Stomach (tissue), 9 donors: ENCODE data around the gene EDARADD. TPM values are rescaled to one million over a fixed set of nuclear protein-coding genes. Genes with fewer than 3 reads are reported as not detected.

Experiments
- DNase-seq, 2 donors: peaks; one replicate each; pipeline versions ENCODE4 v3.0.0 to v3.0.0-alpha.2; 2013 to 2019
- H3K27ac ChIP-seq, 5 donors: fragments of 200-600 bp in 4 of 5; sonication (generic) in 4 of 5; one replicate each; pipeline ENCODE4 v1.5.1; 2013 to 2019; ENCODE audit warnings: mild to moderate bottlenecking in 1 of 5, moderate library complexity in 1 of 5
- H3K27me3 ChIP-seq, 3 donors: fragments of 200-600 bp; sonication (generic); one replicate each; pipeline ENCODE4 v1.5.1; 2017 to 2019; ENCODE audit warnings: mixed run types in 1 of 3
- H3K36me3 ChIP-seq, 4 donors: fragments of 200-600 bp; sonication (generic); 1 replicate in 3 of 4; 2 replicates in 1 of 4; pipeline ENCODE4 v1.5.1; 2016 to 2019
- H3K4me1 ChIP-seq, 4 donors: fragments of 200-600 bp; sonication (generic); one replicate each; pipeline ENCODE4 v1.5.1; 2016 to 2019
- H3K4me3 ChIP-seq, 4 donors: fragments of 200-600 bp; sonication (generic) in 3 of 4; one replicate each; pipeline ENCODE4 v1.5.1; 2016 to 2019; ENCODE audit warnings: mild to moderate bottlenecking in 1 of 4
- H3K9me3 ChIP-seq, 4 donors: fragments of 200-600 bp; sonication (generic); one replicate each; pipeline ENCODE4 v1.5.1; 2016 to 2019
- CTCF ChIP-seq, 7 experiments: fragments of 450-650 bp in 4 of 7; fragments of 200-600 bp in 3 of 7; sonication (generic) in 3 of 7; IDR thresholded peaks; one replicate each; pipeline ENCODE4 v1.5.1; 2016 to 2019; ENCODE audit warnings: antibody characterized with exemption in 7 of 7, control low read depth in 2 of 7, mild to moderate bottlenecking in 1 of 7
- EP300 ChIP-seq: sonication (generic); formaldehyde crosslinking; IDR thresholded peaks from one replicate; pipeline ENCODE4 v1.6.1; 2017; ENCODE audit warnings: antibody characterized with exemption
- POLR2A ChIP-seq, 4 donors: fragments of 450-650 bp; IDR thresholded peaks; one replicate each; pipeline ENCODE4 v1.6.1; 2016; ENCODE audit warnings: antibody characterized with exemption in 4 of 4, control low read depth in 2 of 4, mild to moderate bottlenecking in 1 of 4, moderate library complexity in 1 of 4
- POLR2AphosphoS5 ChIP-seq, 3 donors: sonication (generic); formaldehyde crosslinking; IDR thresholded peaks; one replicate each; pipeline ENCODE4 v1.6.1; 2016; ENCODE audit warnings: antibody characterized with exemption in 3 of 3
- WGBS, 5 donors: extraction: QIAGEN DNeasy Blood & Tissue Kit in 3 of 5; methylation state at CpG; one replicate each; pipeline versions ENCODE4 v1.1.5 to v1.1.7; 2013 to 2018; 5-methylcytosine and 5-hydroxymethylcytosine counted together
- intact Hi-C: fragments of 100-400 bp; cut with DNase I; formaldehyde crosslinking; loops from one replicate; pipeline ENCODE4 v1.15.1; 2023; ENCODE audit warnings: low total_unique reads
- polyA plus RNA-seq, 3 donors: library from polyadenylated mRNA; stranded (reverse); fragments of 200-250 nt; gene quantifications; one replicate each; pipeline ENCODE4 v1.2.3, GENCODE V29; 2013
- total RNA-seq, 5 donors: library from RNA; depleted of rRNA; stranded (reverse); fragments of >200 nt; gene quantifications; one replicate each; pipeline versions ENCODE4 v1.1.0 to v1.2.3, GENCODE V29; 2014 to 2016
- donor health status: healthy with polysubstance abuse.
- donor health status: Bipolar disorder and iron deficiency.
- donor health status: healthy.

EDARADD gene
- total and polyA plus RNA-seq, 8 donors: 3.7 to 13.8 (median 6.6) TPM; not detected in 1

GRCh38 chr1:236507022-236507700 lies 113.1 kb downstream of the EDARADD start:
- Histone ChIP-seq H3K27ac (peak overlapping the region in 2 of 5 donors; percentile 3 to 37), H3K4me3 (no peak overlapping the region)
- intact Hi-C loops: no loop called here

GRCh38 chr1:236508593-236509027 lies 114.5 kb downstream of the EDARADD start:
- H3K4me3 ChIP-seq: no peak overlapping the region
- TF ChIP-seq POLR2A (IDR thresholded peaks at IDR 0.05): no peak
- no peak for TF ChIP-seq POLR2AphosphoS5 (IDR thresholded peaks at IDR 0.05)
- no peak for TF ChIP-seq CTCF (IDR thresholded peaks at IDR 0.05)
- no peak for TF ChIP-seq EP300
- no peaks in the 10 kb centered on the region for H3K27me3 ChIP-seq
- H3K27ac ChIP-seq: no peak overlapping the region
- H3K9me3 ChIP-seq: no peaks in the 10 kb centered on the region
- no peaks in the 10 kb centered on the region for H3K36me3 ChIP-seq
- intact Hi-C loops: no loop called here
- WGBS, 5 donors: 80 to 85% (median 84%) methylated on average over 6 of the region's 6 CpGs
- peaks cover 12 to 51% (median 22%) of the 10 kb centered on the region in 4 donors for H3K4me1 ChIP-seq
- DNase-seq: no peak

More at GRCh38 chr1:236507022-236507700, 113.1 kb downstream of the EDARADD start:
- Histone ChIP-seq H3K9me3 (no peaks in the 10 kb centered on the region), H3K27me3 (no peaks in the 10 kb centered on the region), H3K36me3 (no peaks in the 10 kb centered on the region), H3K4me1 (peaks cover 12 to 63% (median 31%) of the 10 kb centered on the region in 4 donors)
- WGBS, 5 donors: 34 to 60% (median 47%) methylated on average over 5 of the region's 5 CpGs
- TF ChIP-seq POLR2AphosphoS5 (IDR thresholded peaks at IDR 0.05) (peak in 2 of 3 donors; percentile 49 to 78), POLR2A (IDR thresholded peaks at IDR 0.05) (no peak)
- peak; percentile 49 to 71 for DNase-seq

- intact Hi-C loops: no loop called here
- 68 to 92% (median 80%) methylated on average over 1 of the region's 1 CpG for WGBS, 5 donors
Measured at GRCh38 chr1:236509203-236509602, 115.1 kb downstream of the EDARADD start.

GRCh38 chr1:236509647-236510401 lies 115.7 kb downstream of the EDARADD start:
- no peak for TF ChIP-seq EP300
- no peak overlapping the region for H3K4me3 ChIP-seq
- 45 to 70% (median 59%) methylated on average over 8 of the region's 8 CpGs for WGBS, 5 donors
- DNase-seq: peak in 1 of 2 donors; percentile 37
- H3K27ac ChIP-seq: no peak overlapping the region
- H3K27me3 ChIP-seq: no peaks in the 10 kb centered on the region
- H3K9me3 ChIP-seq: no peaks in the 10 kb centered on the region
- intact Hi-C loops: no loop called here
- H3K4me1 ChIP-seq: peaks cover 12 to 49% (median 24%) of the 10 kb centered on the region in 4 donors
- H3K36me3 ChIP-seq: no peaks in the 10 kb centered on the region

More at GRCh38 chr1:236509203-236509602, 115.1 kb downstream of the EDARADD start:
- Histone ChIP-seq H3K9me3 (no peaks in the 10 kb centered on the region), H3K36me3 (no peaks in the 10 kb centered on the region), H3K27me3 (no peaks in the 10 kb centered on the region), H3K27ac (no peak overlapping the region), H3K4me3 (no peak overlapping the region), H3K4me1 (peaks cover 12 to 48% (median 22%) of the 10 kb centered on the region in 4 donors)
- DNase-seq: no peak
- TF ChIP-seq CTCF (IDR thresholded peaks at IDR 0.05) (no peak), EP300 (no peak), POLR2A (IDR thresholded peaks at IDR 0.05) (no peak), POLR2AphosphoS5 (IDR thresholded peaks at IDR 0.05) (no peak)

GRCh38 chr1:236511735-236512418 lies 117.8 kb downstream of the EDARADD start:
- Histone ChIP-seq H3K9me3 (no peaks in the 10 kb centered on the region), H3K4me1 (peaks cover 26 to 68% (median 36%) of the 10 kb centered on the region in 4 donors), H3K4me3 (no peak overlapping the region), H3K27me3 (no peaks in the 10 kb centered on the region), H3K36me3 (no peaks in the 10 kb centered on the region), H3K27ac (no peak overlapping the region)
- 45 to 67% (median 59%) methylated on average over 10 to 11 of the region's 11 CpGs for WGBS, 5 donors
- no peak for DNase-seq
- TF ChIP-seq POLR2AphosphoS5 (IDR thresholded peaks at IDR 0.05) (no peak), EP300 (no peak), CTCF (IDR thresholded peaks at IDR 0.05) (no peak), POLR2A (IDR thresholded peaks at IDR 0.05) (no peak)
- intact Hi-C loops: no loop called here
